Natural killer cell (primary cell): Measurements from ENCODE around the gene HDAC4. TPM values are rescaled to one million over a fixed set of nuclear protein-coding genes. Genes with fewer than 3 reads are reported as not detected.

ENCODE experiments used
- ATAC-seq, 3 donors: fragments of 150-1000 bp in 2 of 3; fragments of 200-7000 bp in 1 of 3; cut with Tn5 transposase; 1 replicate in 1 of 3; 2 replicates in 2 of 3; pipeline ENCODE4 v1.10.0; 2021; ENCODE audit warnings: mild to moderate bottlenecking in 2 of 3, moderate library complexity in 2 of 3
- DNase-seq, 2 donors: peaks; one replicate each; pipeline versions ENCODE4 v3.0.0 to v3.0.0-alpha.2; 2013 to 2021; ENCODE audit warnings: mixed read lengths in 1 of 2
- H3K27ac ChIP-seq: one replicate; pipeline ENCODE4 v1.5.1; 2013; ENCODE audit warnings: mild to moderate bottlenecking, low read length
- H3K27me3 ChIP-seq: one replicate; pipeline ENCODE4 v1.6.1; 2013; ENCODE audit warnings: low read length; ENCODE audit not compliant: control insufficient read depth, insufficient read depth
- H3K36me3 ChIP-seq: one replicate; pipeline ENCODE4 v1.6.1; 2013; ENCODE audit warnings: low read length; ENCODE audit not compliant: control insufficient read depth, insufficient read depth
- H3K4me1 ChIP-seq: one replicate; pipeline ENCODE4 v1.6.1; 2013; ENCODE audit warnings: low read length; ENCODE audit not compliant: control insufficient read depth, insufficient read depth
- H3K4me3 ChIP-seq: one replicate; pipeline ENCODE4 v1.5.1; 2013; ENCODE audit warnings: low read length
- H3K9me3 ChIP-seq: one replicate; pipeline ENCODE4 v1.6.1; 2013; ENCODE audit warnings: low read length; ENCODE audit not compliant: control insufficient read depth, insufficient read depth
- H3K27ac Mint-ChIP-seq, 2 donors: one replicate each; pipeline ENCODE4 v1.8.0; 2022; ENCODE audit warnings: mild to moderate bottlenecking in 2 of 2, mixed read lengths in 2 of 2, moderate library complexity in 1 of 2
- H3K27me3 Mint-ChIP-seq, 2 donors: one replicate each; pipeline ENCODE4 v1.8.0; 2022; ENCODE audit warnings: low read depth in 2 of 2, mixed read lengths in 2 of 2
- H3K36me3 Mint-ChIP-seq: one replicate; pipeline ENCODE4 v1.8.0; 2022; ENCODE audit warnings: mixed read lengths
- H3K4me1 Mint-ChIP-seq, 2 donors: one replicate each; pipeline ENCODE4 v1.8.0; 2022; ENCODE audit warnings: mixed read lengths in 2 of 2
- H3K4me3 Mint-ChIP-seq: one replicate; pipeline ENCODE4 v1.8.0; 2022; ENCODE audit warnings: mild to moderate bottlenecking, moderate library complexity, mixed read lengths
- H3K9me3 Mint-ChIP-seq, 2 donors: one replicate each; pipeline ENCODE4 v1.8.0; 2022; ENCODE audit warnings: mixed read lengths in 2 of 2
- WGBS: methylation state at CpG from one replicate; pipeline ENCODE4 v1.1.7; 2013; ENCODE audit warnings: missing lambda C conversion rate; ENCODE audit not compliant: insufficient coverage; 5-methylcytosine and 5-hydroxymethylcytosine counted together
- intact Hi-C: fragments of 100-400 bp; cut with micrococcal nuclease; formaldehyde crosslinking; loops from one replicate; pipeline ENCODE4 v1.14.2; 2022
- total RNA-seq, 4 donors: library from RNA; stranded (reverse); fragments of 120-200 nt in 1 of 4; gene quantifications; one replicate each; pipeline versions ENCODE4 v1.2.3 to v1.2.4, GENCODE V29; 2013 to 2022
- TF ChIP-seq, protein P1 (sequence below): fragments of 200-600 bp; IDR thresholded peaks from one replicate; pipeline ENCODE4 v1.8.0; 2022; ENCODE audit warnings: antibody characterized with exemption

Gene HDAC4
- total RNA-seq, 3 donors from 2014 or later (not counting 1 experiment from before 2014, with no cell fraction given) = 74.9 to 105 (median 100) TPM

- H3K9me3 Mint-ChIP-seq = no peaks in the 10 kb centered on the region
- TF ChIP-seq, protein P1, sequence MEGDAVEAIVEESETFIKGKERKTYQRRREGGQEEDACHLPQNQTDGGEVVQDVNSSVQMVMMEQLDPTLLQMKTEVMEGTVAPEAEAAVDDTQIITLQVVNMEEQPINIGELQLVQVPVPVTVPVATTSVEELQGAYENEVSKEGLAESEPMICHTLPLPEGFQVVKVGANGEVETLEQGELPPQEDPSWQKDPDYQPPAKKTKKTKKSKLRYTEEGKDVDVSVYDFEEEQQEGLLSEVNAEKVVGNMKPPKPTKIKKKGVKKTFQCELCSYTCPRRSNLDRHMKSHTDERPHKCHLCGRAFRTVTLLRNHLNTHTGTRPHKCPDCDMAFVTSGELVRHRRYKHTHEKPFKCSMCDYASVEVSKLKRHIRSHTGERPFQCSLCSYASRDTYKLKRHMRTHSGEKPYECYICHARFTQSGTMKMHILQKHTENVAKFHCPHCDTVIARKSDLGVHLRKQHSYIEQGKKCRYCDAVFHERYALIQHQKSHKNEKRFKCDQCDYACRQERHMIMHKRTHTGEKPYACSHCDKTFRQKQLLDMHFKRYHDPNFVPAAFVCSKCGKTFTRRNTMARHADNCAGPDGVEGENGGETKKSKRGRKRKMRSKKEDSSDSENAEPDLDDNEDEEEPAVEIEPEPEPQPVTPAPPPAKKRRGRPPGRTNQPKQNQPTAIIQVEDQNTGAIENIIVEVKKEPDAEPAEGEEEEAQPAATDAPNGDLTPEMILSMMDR = no peak
Observed at GRCh38 chr2:239135531-239135930, 265.3 kb downstream of the HDAC4 start.

GRCh38 chr2:239133945-239134570, 266.8 kb downstream of the HDAC4 start:
- Mint-ChIP-seq H3K9me3 (no peaks in the 10 kb centered on the region), H3K36me3 (peaks cover 26% of the 10 kb centered on the region), H3K4me1 (peaks cover 31 to 34% of the 10 kb centered on the region in 2 donors), H3K27me3 (peaks cover 0 to 8% of the 10 kb centered on the region in 2 donors), H3K4me3 (no peak overlapping the region), H3K27ac (no peak overlapping the region)
- Histone ChIP-seq H3K9me3 (no peaks in the 10 kb centered on the region), H3K27me3 (no peaks in the 10 kb centered on the region), H3K36me3 (peaks cover 59% of the 10 kb centered on the region), H3K4me3 (no peak overlapping the region), H3K27ac (no peak overlapping the region), H3K4me1 (peaks cover 21% of the 10 kb centered on the region)
- intact Hi-C loops = no loop called here
- ATAC-seq = no peak
- 96% methylated on average over 27 of the region's 28 CpGs for WGBS
- TF ChIP-seq, protein P1 = no peak
- no peak for DNase-seq

More at GRCh38 chr2:239135531-239135930, 265.3 kb downstream of the HDAC4 start:
- no peak overlapping the region for H3K4me3 Mint-ChIP-seq
- peaks cover 26% of the 10 kb centered on the region for H3K36me3 Mint-ChIP-seq
- H3K27ac Mint-ChIP-seq = no peak overlapping the region
- H3K4me1 Mint-ChIP-seq = peaks cover 35 to 41% of the 10 kb centered on the region in 2 donors
- Histone ChIP-seq H3K27ac (no peak overlapping the region), H3K4me3 (no peak overlapping the region), H3K27me3 (no peaks in the 10 kb centered on the region), H3K36me3 (peaks cover 56% of the 10 kb centered on the region), H3K9me3 (no peaks in the 10 kb centered on the region), H3K4me1 (peaks cover 24% of the 10 kb centered on the region)
- WGBS = 96% methylated on average over 10 of the region's 10 CpGs
- H3K27me3 Mint-ChIP-seq = peaks cover 0 to 11% of the 10 kb centered on the region in 2 donors
- DNase-seq (no peak), ATAC-seq (no peak)
- intact Hi-C loops = loop anchor here (5.0 kb wide), 1 partner anchor 227 kb away; no protein-coding TSS in a partner anchor

GRCh38 chr2:239132786-239133185, 268.0 kb downstream of the HDAC4 start:
- DNase-seq (no peak), ATAC-seq (no peak)
- no peak overlapping the region for H3K4me3 Mint-ChIP-seq
- no peaks in the 10 kb centered on the region for H3K9me3 Mint-ChIP-seq
- H3K36me3 Mint-ChIP-seq = peaks cover 26% of the 10 kb centered on the region
- H3K4me1 Mint-ChIP-seq = peaks cover 20 to 21% of the 10 kb centered on the region in 2 donors
- TF ChIP-seq, protein P1 = no peak
- WGBS = 93% methylated on average over 12 of the region's 12 CpGs
- intact Hi-C loops = no loop called here
- Histone ChIP-seq H3K27ac (no peak overlapping the region), H3K4me3 (no peak overlapping the region), H3K36me3 (peaks cover 63% of the 10 kb centered on the region), H3K27me3 (no peaks in the 10 kb centered on the region), H3K9me3 (no peaks in the 10 kb centered on the region), H3K4me1 (peaks cover 13% of the 10 kb centered on the region)
- H3K27me3 Mint-ChIP-seq = peaks cover 0 to 8% of the 10 kb centered on the region in 2 donors
- H3K27ac Mint-ChIP-seq = no peak overlapping the region
